Inflammatory macrophage treated with lipopolysaccharide for 4 hours (primary cell): ENCODE data around the gene POLR3H.

Experiments
- DNase-seq: peaks from one replicate; pipeline ENCODE4 v3.0.0-alpha.2; 2020

POLR3H gene

DNA sequence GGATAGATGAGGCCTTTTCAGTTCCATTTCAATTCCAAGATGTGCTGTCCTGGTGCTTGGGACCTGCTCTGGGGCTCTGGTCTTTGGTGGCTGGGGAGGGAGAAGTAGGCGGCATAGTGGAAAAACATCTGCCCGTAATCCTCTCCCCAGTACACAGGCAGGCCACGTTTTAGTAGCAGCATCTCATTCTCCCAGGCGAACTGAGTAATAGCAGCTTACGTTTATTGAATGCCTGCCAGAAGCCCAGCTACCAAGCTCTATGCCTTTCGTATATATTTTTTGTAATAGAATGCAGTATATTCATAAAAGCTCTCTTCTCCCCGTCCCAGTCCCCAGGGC is 63.9 kb downstream of the POLR3H start:
- DNase-seq = no peak

DNA sequence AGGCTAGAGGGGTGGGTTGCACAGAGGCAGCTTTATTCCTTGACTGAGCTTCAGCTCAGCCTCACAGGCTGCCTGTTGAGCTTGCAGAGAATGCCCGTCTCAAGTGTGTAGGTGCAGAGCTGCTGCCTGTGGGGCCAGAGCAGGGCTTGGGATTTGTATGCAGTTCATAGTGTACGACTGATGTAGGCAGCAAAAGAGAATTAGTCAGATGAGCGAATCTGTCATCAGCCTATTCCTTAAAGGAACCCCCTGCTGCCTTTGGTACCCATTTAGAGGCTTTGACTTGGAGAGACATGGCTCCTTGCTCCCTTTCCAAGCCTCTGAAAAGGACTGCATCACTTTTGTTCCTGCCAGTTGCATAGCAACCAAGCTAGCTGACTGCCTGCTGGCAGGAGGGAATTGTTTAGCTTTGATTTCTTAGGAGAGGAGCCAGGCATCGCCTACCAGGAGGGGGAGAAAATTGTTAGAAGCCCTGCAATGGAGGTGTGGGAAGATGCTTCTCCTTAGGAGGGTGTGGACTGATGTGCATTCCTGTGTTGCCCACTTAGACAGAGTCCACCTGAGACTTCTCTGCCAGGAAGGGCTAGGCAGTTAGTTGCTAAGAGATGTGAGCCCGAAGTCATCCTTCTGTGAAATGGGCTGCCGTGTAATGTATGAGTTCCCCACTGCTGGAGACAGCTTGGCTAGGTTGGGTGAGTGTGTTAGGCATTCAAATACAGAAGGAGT is 64.4 kb downstream of the POLR3H start:
- no peak for DNase-seq

DNA sequence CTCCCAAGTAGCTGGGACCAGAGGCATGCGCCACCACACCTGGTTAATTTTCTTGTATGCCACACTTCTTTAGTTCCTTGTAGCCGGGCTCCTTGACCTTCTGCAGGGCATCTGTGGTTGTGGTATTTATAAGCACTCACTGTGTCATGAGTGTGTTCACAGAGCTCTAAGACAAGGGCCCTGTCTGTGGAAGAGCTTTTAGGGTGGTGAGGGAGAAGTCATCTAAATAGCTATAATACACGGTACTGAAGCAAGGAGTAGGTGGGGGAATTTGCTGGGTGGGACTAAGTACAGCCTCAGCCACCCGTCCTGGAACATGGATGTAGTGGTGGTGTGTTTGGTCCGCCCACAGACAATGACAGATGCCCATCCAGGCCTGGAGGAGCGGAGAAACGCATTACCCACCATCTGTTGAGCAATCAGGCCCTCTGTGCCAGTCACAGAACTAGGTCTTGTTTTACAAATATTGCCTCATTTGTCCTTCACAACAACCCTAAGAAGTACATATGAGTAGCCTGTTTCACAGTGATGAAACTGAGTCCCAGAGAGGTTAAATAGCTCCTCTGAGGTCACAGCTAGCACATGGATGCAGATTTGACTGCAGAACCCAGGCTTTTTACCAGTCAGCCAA is 65.3 kb downstream of the POLR3H start:
- DNase-seq = peak; percentile 97

DNA sequence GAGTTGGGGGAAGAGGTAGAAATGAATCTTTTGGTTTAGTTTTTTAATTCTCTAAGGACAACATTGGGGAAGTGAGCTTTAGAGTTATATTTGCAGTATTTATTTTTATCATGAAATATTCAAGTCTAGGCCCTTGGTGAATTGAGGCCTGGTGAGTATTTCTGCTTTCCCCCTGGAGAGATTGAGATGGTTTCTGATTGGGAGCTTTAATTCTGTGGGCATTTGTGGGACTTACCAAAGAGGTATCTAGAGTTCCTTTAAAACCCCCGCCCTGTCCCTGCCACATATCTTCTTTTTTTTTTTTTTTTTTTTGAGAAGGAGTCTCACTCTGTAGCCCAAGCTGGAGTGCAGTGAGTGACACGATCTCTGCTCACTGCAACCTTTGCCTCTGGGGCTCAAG is 65.8 kb downstream of the POLR3H start:
- no peak for DNase-seq
